Mesodermal cell (in vitro differentiated cells): ENCODE results near the gene MRPS18A.
"Not testable (repeated sequence)": the region's sequence is repeated elsewhere in the genome, so short reads cannot be mapped to it uniquely, and the experiment has no call there.

Experiments used
- H3K27ac ChIP-seq: 2 replicates; pipeline ENCODE4 v1.7.0; 2013; ENCODE audit warnings: mild to moderate bottlenecking, low read depth, low read length, moderate library complexity; ENCODE audit not compliant: severe bottlenecking
- H3K36me3 ChIP-seq: 2 replicates; pipeline ENCODE4 v1.7.1; 2013; ENCODE audit warnings: mild to moderate bottlenecking, low read length, moderate library complexity; ENCODE audit not compliant: control insufficient read depth, insufficient read depth
- H3K4me1 ChIP-seq: one replicate; pipeline ENCODE4 v1.7.1; 2013; ENCODE audit warnings: mild to moderate bottlenecking, low read length; ENCODE audit not compliant: insufficient read depth, control insufficient read depth, poor library complexity, severe bottlenecking
- H3K4me3 ChIP-seq: 2 replicates; pipeline ENCODE4 v1.7.0; 2013; ENCODE audit warnings: low read length, control low read depth, mild to moderate bottlenecking; ENCODE audit not compliant: insufficient read depth, poor library complexity, severe bottlenecking; ENCODE audit errors: extremely low read depth
- H3K9me3 ChIP-seq: 2 replicates; pipeline ENCODE4 v1.7.1; 2013; ENCODE audit warnings: mild to moderate bottlenecking, low read length, moderate library complexity; ENCODE audit not compliant: control insufficient read depth
- WGBS, 2 experiments: methylation state at CpG; one replicate each; pipeline ENCODE4 v1.1.5; 2013; ENCODE audit warnings: missing lambda C conversion rate in 2 of 2; ENCODE audit not compliant: insufficient coverage in 2 of 2; 5-methylcytosine and 5-hydroxymethylcytosine counted together

MRPS18A gene

DNA sequence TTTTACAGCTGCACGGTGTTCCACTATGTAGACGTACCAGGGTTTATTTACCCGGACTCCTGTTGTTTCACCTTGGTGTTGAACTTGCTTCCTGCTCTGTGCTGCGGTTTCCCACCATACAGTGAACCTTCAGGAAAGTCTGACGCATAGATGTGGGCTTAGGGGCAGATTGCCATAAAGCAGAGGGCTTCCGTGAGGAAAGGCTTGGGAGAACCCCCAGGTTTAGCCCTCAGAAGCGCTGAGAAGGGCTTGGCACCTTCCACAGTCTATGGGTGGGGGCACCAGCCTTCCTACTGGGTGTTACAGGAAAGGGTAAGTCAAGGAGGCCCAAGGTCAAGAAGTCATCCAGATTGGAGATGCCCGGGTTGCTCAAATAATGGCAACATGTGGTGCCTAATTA lies 19.2 kb upstream of the MRPS18A start:
- Histone ChIP-seq H3K27ac (no peak overlapping the region), H3K36me3 (no peaks in the 10 kb centered on the region), H3K4me3 (no peak overlapping the region), H3K4me1 (peaks cover 24% of the 10 kb centered on the region), H3K9me3 (no peaks in the 10 kb centered on the region)
- 84 to 91% methylated on average over 8 of the region's 8 CpGs for WGBS, 2 experiments

- Histone ChIP-seq H3K4me3 (no peak overlapping the region), H3K27ac (no peak overlapping the region)
- 78 to 94% methylated on average over 2 to 3 of the region's 3 CpGs for WGBS, 2 experiments
Observed at GRCh38 chr6:43705996-43706395, 18.4 kb upstream of the MRPS18A start.

DNA sequence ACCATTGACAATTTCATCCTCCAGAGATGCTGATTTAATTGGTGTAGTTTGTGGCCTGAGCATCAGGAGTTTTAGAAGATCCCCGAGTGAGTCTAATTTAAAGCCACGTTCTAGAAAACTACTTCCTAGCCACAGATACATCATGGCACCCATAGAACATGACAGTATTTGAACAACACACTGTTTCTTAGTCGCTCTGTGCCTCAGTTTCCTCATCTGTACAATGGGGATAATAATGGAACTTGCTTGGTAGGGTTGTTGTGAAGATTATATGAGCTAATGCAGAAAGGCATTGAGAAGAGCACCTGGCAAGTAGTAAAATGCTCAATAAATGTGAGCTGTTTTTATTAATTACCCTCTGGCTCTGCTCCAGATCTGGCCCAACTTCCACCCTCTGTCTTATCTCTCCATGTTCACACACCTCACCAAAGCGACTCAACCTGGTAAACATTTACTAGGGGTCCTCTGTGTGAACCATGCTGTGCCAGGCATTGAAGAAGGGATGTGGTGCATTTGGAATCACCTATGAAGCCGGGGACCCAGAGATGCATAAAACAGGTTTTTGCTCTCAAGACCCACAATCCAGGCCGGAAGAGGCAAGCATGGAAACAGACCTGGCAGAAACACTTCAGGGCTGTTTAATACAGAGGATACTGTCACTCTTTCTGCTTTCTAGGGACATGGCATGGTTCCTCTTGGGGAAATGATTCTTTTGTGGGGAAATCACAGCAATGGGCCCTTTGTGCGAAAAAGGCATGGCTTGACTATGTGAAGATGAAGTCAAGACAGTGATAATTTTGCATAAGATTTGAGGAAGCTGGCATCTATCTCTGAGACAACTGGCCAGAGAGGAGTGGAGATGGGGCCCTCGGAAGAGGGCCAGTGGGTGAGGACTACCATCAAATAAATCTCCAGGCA lies 16.2 kb upstream of the MRPS18A start:
- no peak overlapping the region for H3K4me3 ChIP-seq
- no peaks in the 10 kb centered on the region for H3K36me3 ChIP-seq
- H3K4me1 ChIP-seq, result peaks cover 35% of the 10 kb centered on the region
- no peaks in the 10 kb centered on the region for H3K9me3 ChIP-seq
- 94 to 97% methylated on average over 4 to 5 of the region's 8 CpGs for WGBS, 2 experiments
- H3K27ac ChIP-seq, result peak overlapping the region; percentile 89

More at GRCh38 chr6:43705996-43706395, 18.4 kb upstream of the MRPS18A start:
- H3K4me1 ChIP-seq, result peaks cover 26% of the 10 kb centered on the region
- H3K9me3 ChIP-seq, result no peaks in the 10 kb centered on the region
- no peaks in the 10 kb centered on the region for H3K36me3 ChIP-seq

- Histone ChIP-seq H3K4me1 (peaks cover 41% of the 10 kb centered on the region), H3K27ac (peak overlapping the region; percentile 89)
- WGBS, 2 experiments, result 25 to 32% methylated on average over 11 to 13 of the region's 15 CpGs
Observed at GRCh38 chr6:43702534-43703440, 15.2 kb upstream of the MRPS18A start.

DNA sequence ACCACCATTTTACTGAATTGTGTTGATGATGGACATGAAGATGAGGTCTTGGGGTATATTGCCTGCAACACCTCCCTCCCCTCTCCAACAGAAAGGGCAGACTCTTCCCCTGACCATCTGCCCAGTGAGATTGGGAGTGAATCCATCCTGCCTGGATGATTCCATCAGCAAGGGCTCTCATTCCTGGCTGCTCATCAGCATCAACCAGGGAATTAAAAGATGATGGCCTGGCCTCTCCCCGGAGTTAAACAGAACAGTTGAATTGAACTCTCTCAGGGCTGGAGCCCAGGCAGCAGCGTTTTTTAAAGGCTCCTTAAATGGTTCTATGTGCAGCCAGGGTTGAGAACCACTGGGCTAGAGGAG lies 14.6 kb upstream of the MRPS18A start:
- 13 to 17% methylated on average over 2 of the region's 2 CpGs for WGBS, 2 experiments
- H3K9me3 ChIP-seq, result no peaks in the 10 kb centered on the region
- no peak overlapping the region for H3K4me3 ChIP-seq
- H3K36me3 ChIP-seq, result no peaks in the 10 kb centered on the region
- H3K4me1 ChIP-seq, result peaks cover 41% of the 10 kb centered on the region
- peak overlapping the region; percentile 89 for H3K27ac ChIP-seq

More at GRCh38 chr6:43702534-43703440, 15.2 kb upstream of the MRPS18A start:
- no peaks in the 10 kb centered on the region for H3K9me3 ChIP-seq
- H3K4me3 ChIP-seq, result no peak overlapping the region
- no peaks in the 10 kb centered on the region for H3K36me3 ChIP-seq

- peaks cover 41% of the 10 kb centered on the region for H3K4me1 ChIP-seq
- H3K27ac ChIP-seq, H3K9me3 ChIP-seq, H3K4me3 ChIP-seq, H3K36me3 ChIP-seq: not testable (repeated sequence)
- 95 to 97% methylated on average over 6 to 8 of the region's 10 CpGs for WGBS, 2 experiments
Observed at GRCh38 chr6:43700939-43701560, 13.5 kb upstream of the MRPS18A start.

GRCh38 chr6:43699564-43700186 lies 12.1 kb upstream of the MRPS18A start:
- peak overlapping the region; percentile 68 for H3K27ac ChIP-seq
- 37 to 45% methylated on average over 5 to 6 of the region's 7 CpGs for WGBS, 2 experiments
- H3K4me1 ChIP-seq, result peaks cover 34% of the 10 kb centered on the region
- no peak overlapping the region for H3K4me3 ChIP-seq
- H3K36me3 ChIP-seq, result no peaks in the 10 kb centered on the region
- no peaks in the 10 kb centered on the region for H3K9me3 ChIP-seq

GRCh38 chr6:43698584-43699349 lies 11.2 kb upstream of the MRPS18A start:
- Histone ChIP-seq H3K9me3 (no peaks in the 10 kb centered on the region), H3K4me1 (peaks cover 31% of the 10 kb centered on the region), H3K4me3 (no peak overlapping the region), H3K36me3 (no peaks in the 10 kb centered on the region), H3K27ac (peak overlapping the region; percentile 68)
- 33 to 41% methylated on average over 2 to 3 of the region's 8 CpGs for WGBS, 2 experiments

DNA sequence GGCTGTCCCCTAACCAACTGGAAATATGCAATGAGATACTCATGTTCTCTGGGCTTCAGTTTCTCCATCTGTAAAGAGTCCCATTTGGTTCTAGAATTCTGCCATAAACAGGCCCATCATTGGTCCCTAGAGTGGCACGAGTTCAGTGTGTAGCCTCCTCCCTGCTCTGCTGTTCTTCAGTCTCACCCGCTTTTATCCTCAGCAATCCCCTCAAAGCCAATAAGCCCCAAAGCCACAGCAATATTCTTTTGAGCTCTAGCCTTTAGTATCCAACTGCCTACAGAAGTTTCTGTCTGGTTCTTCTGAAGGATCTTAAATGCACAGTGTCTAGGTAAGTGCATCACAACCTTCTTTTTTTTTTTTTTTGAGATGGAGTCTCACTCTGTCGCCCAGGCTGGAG lies 9.8 kb upstream of the MRPS18A start:
- 87 to 100% methylated on average over 1 to 2 of the region's 3 CpGs for WGBS, 2 experiments
- no peak overlapping the region for H3K4me3 ChIP-seq
- no peaks in the 10 kb centered on the region for H3K9me3 ChIP-seq
- H3K27ac ChIP-seq, result no peak overlapping the region
- H3K4me1 ChIP-seq, result peaks cover 26% of the 10 kb centered on the region
- no peaks in the 10 kb centered on the region for H3K36me3 ChIP-seq

DNA sequence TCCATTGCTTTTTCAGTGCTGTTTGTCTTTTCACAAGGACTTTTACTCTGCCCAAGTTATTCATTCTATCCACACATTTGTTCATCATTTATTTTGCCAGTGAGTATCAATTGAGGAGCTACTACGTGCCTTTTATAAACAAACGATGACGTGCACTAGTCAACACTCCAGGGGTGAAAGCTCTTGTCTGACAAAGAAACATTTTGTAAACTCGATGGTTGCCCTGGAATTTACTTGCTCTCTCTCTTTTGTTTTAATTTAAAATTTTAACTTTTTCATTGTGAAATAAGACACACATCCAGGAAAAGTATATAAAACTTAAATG lies 8.3 kb upstream of the MRPS18A start:
- no peaks in the 10 kb centered on the region for H3K36me3 ChIP-seq
- WGBS, 2 experiments, result 86 to 96% methylated on average over 3 of the region's 4 CpGs

More for the DNA sequence above, 8.3 kb upstream of the MRPS18A start:
- peaks cover 19% of the 10 kb centered on the region for H3K4me1 ChIP-seq
- no peak overlapping the region for H3K4me3 ChIP-seq
- no peaks in the 10 kb centered on the region for H3K9me3 ChIP-seq
- H3K27ac ChIP-seq, result no peak overlapping the region
